Tibial artery (tissue), 4 donors: ENCODE results near the gene TRIM62.
A peak's percentile ranks its signal among the peaks of the same experiment; 100 is the strongest.

ENCODE experiments used
- DNase-seq, 2 donors: peaks; one replicate each; pipeline ENCODE4 v3.0.0-alpha.2; 2019
- H3K27ac ChIP-seq, 2 donors: fragments of 200-600 bp; sonication (generic) in 1 of 2; 1 replicate in 1 of 2; 2 replicates in 1 of 2; pipeline ENCODE4 v1.5.1; 2018 to 2019; ENCODE audit warnings: mild to moderate bottlenecking in 1 of 2
- H3K27me3 ChIP-seq, 2 donors: fragments of 200-600 bp; sonication (generic) in 1 of 2; one replicate each; pipeline versions ENCODE4 v1.5.1 to v1.6.0; 2016 to 2019
- H3K36me3 ChIP-seq, 3 donors: fragments of 200-600 bp; sonication (generic) in 2 of 3; one replicate each; pipeline ENCODE4 v1.5.1; 2016 to 2019; ENCODE audit warnings: mild to moderate bottlenecking in 2 of 3
- H3K4me1 ChIP-seq, 4 donors: fragments of 200-600 bp; sonication (generic) in 2 of 4; 1 replicate in 3 of 4; 2 replicates in 1 of 4; pipeline ENCODE4 v1.5.1; 2016 to 2019
- H3K4me3 ChIP-seq, 2 donors: fragments of 200-600 bp; sonication (generic) in 1 of 2; 1 replicate in 1 of 2; 2 replicates in 1 of 2; pipeline ENCODE4 v1.5.1; 2018 to 2019; ENCODE audit warnings: mild to moderate bottlenecking in 2 of 2
- H3K9me3 ChIP-seq, 3 donors: fragments of 200-600 bp; sonication (generic) in 1 of 3; one replicate each; pipeline ENCODE4 v1.5.1; 2016 to 2019
- intact Hi-C: fragments of 100-400 bp; cut with DNase I; formaldehyde crosslinking; loops from one replicate; pipeline ENCODE4 v1.15.0; 2023; ENCODE audit warnings: low total_unique reads
- TF ChIP-seq, protein P1 (sequence below), 2 experiments: fragments of 200-600 bp in 1 of 2; fragments of 450-650 bp in 1 of 2; IDR thresholded peaks; one replicate each; pipeline ENCODE4 v1.5.1; 2017 to 2019; ENCODE audit warnings: antibody characterized with exemption in 2 of 2, mild to moderate bottlenecking in 1 of 2, moderate library complexity in 1 of 2

TRIM62 gene

DNA sequence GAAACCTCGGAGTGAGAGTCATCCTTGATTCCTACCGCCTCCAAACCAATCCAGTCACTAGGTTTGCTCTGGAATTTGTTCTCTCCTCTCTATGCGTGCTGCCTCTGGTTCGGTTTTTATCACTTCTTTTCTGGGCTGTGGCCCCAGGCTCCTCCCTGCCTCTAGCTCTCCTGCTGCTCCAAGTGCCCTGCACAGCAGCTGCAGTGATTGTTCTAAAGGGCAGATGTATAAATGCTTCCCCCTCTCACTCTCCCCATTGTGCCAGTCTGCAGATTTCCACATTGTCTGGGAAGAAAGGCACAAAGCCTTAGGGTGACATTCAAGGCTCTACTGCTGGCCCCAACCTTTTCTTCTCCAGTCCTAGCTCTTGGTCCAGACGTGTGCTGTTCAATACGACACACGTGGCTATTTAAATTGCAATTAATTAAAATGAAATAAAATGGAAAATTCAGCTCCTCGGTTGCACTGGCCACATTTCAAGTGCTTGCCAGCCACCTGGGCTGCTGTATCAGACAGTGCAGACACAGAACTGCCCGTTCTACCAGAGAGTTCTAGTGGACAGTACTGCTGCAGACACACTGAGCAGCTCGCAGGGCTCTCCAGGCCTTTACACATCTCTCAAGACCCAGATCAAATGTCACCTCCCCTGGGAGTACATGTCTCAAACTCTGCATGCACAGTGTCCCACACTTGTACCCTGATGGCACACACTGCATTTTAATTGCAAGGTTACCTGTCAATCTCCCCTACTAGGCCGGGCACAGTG lies 12.4 kb downstream of the TRIM62 start:
- Histone ChIP-seq H3K4me3 (no peak overlapping the region), H3K27me3 (no peaks in the 10 kb centered on the region), H3K27ac (no peak overlapping the region), H3K9me3 (no peaks in the 10 kb centered on the region), H3K36me3 (peaks cover 5 to 48% (median 13%) of the 10 kb centered on the region in 3 donors), H3K4me1 (no peaks in the 10 kb centered on the region)
- TF ChIP-seq, protein P1, sequence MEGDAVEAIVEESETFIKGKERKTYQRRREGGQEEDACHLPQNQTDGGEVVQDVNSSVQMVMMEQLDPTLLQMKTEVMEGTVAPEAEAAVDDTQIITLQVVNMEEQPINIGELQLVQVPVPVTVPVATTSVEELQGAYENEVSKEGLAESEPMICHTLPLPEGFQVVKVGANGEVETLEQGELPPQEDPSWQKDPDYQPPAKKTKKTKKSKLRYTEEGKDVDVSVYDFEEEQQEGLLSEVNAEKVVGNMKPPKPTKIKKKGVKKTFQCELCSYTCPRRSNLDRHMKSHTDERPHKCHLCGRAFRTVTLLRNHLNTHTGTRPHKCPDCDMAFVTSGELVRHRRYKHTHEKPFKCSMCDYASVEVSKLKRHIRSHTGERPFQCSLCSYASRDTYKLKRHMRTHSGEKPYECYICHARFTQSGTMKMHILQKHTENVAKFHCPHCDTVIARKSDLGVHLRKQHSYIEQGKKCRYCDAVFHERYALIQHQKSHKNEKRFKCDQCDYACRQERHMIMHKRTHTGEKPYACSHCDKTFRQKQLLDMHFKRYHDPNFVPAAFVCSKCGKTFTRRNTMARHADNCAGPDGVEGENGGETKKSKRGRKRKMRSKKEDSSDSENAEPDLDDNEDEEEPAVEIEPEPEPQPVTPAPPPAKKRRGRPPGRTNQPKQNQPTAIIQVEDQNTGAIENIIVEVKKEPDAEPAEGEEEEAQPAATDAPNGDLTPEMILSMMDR (IDR thresholded peaks at IDR 0.05), result no peak
- DNase-seq, result peak in 1 of 2 donors; percentile 15
- intact Hi-C loops, result no loop called here

GRCh38 chr1:33168556-33169289 lies 13.1 kb downstream of the TRIM62 start:
- TF ChIP-seq, protein P1 (IDR thresholded peaks at IDR 0.05), result no peak
- peaks cover 0 to 3% (median 0%) of the 10 kb centered on the region in 4 donors for H3K4me1 ChIP-seq
- H3K4me3 ChIP-seq, result no peak overlapping the region
- H3K27ac ChIP-seq, result no peak overlapping the region
- H3K9me3 ChIP-seq, result no peaks in the 10 kb centered on the region
- intact Hi-C loops, result no loop called here
- no peaks in the 10 kb centered on the region for H3K27me3 ChIP-seq
- peak in 1 of 2 donors; percentile 46 for DNase-seq
- H3K36me3 ChIP-seq, result peaks cover 5 to 51% (median 19%) of the 10 kb centered on the region in 3 donors

- Histone ChIP-seq H3K27ac (no peak overlapping the region), H3K36me3 (peaks cover 5 to 48% (median 19%) of the 10 kb centered on the region in 3 donors), H3K9me3 (no peaks in the 10 kb centered on the region), H3K4me3 (no peak overlapping the region), H3K4me1 (peaks cover 0 to 7% (median 0%) of the 10 kb centered on the region in 4 donors), H3K27me3 (no peaks in the 10 kb centered on the region)
- TF ChIP-seq, protein P1 (IDR thresholded peaks at IDR 0.05), result no peak
- intact Hi-C loops, result no loop called here
- no peak for DNase-seq
Measured at GRCh38 chr1:33167650-33168447, 14.0 kb downstream of the TRIM62 start.

GRCh38 chr1:33165809-33166208 lies 16.0 kb downstream of the TRIM62 start:
- H3K27ac ChIP-seq, result no peak overlapping the region
- DNase-seq, result no peak
- no peak overlapping the region for H3K4me3 ChIP-seq
- no peaks in the 10 kb centered on the region for H3K27me3 ChIP-seq
- peaks cover 0 to 15% (median 5%) of the 10 kb centered on the region in 4 donors for H3K4me1 ChIP-seq
- H3K36me3 ChIP-seq, result peaks cover 5 to 37% (median 11%) of the 10 kb centered on the region in 3 donors
- TF ChIP-seq, protein P1 (IDR thresholded peaks at IDR 0.05), result no peak
- no peaks in the 10 kb centered on the region for H3K9me3 ChIP-seq
- intact Hi-C loops, result no loop called here

- TF ChIP-seq, protein P1 (IDR thresholded peaks at IDR 0.05), result no peak
- intact Hi-C loops, result no loop called here
- H3K4me3 ChIP-seq, result no peak overlapping the region
- H3K27ac ChIP-seq, result no peak overlapping the region
- peaks cover 5 to 37% (median 11%) of the 10 kb centered on the region in 3 donors for H3K36me3 ChIP-seq
- no peaks in the 10 kb centered on the region for H3K27me3 ChIP-seq
- no peak for DNase-seq
- no peaks in the 10 kb centered on the region for H3K9me3 ChIP-seq
- H3K4me1 ChIP-seq, result peaks cover 0 to 15% (median 5%) of the 10 kb centered on the region in 4 donors
Measured at GRCh38 chr1:33165209-33165608, 16.6 kb downstream of the TRIM62 start.
